GM23248 (cell line): ENCODE results near the gene DCAF6. TPM values are rescaled to one million over a fixed set of nuclear protein-coding genes. Genes with fewer than 3 reads are reported as not detected.

ENCODE experiments used
- DNase-seq: peaks from one replicate; pipeline ENCODE4 v3.0.0-alpha.2; 2015
- H2AFZ ChIP-seq: fragments of 200-600 bp; sonication (generic); 2 replicates; pipeline ENCODE4 v1.6.1; 2016; ENCODE audit warnings: antibody characterized with exemption
- H3F3A ChIP-seq: fragments of 200-600 bp; sonication (generic); 2 replicates; pipeline ENCODE4 v1.6.1; 2016; ENCODE audit warnings: mild to moderate bottlenecking, antibody characterized with exemption, mixed run types; ENCODE audit not compliant: insufficient read depth
- H3K27ac ChIP-seq: fragments of 200-600 bp; sonication (generic); 2 replicates; pipeline ENCODE4 v1.5.1; 2016; ENCODE audit warnings: mild to moderate bottlenecking
- H3K27me3 ChIP-seq: fragments of 200-600 bp; sonication (generic); replicated peaks from 2 replicates; pipeline ENCODE4 v1.6.1; 2016; ENCODE audit warnings: mild to moderate bottlenecking; ENCODE audit not compliant: insufficient read depth
- H3K36me3 ChIP-seq: fragments of 200-600 bp; sonication (generic); 2 replicates; pipeline ENCODE4 v1.6.1; 2016; ENCODE audit warnings: low read depth, mild to moderate bottlenecking
- H3K4me1 ChIP-seq: fragments of 200-600 bp; sonication (generic); 2 replicates; pipeline ENCODE4 v1.6.1; 2016; ENCODE audit warnings: mild to moderate bottlenecking; ENCODE audit not compliant: insufficient read depth
- H3K4me2 ChIP-seq: fragments of 200-600 bp; sonication (generic); one replicate; pipeline ENCODE4 v1.6.1; 2016; ENCODE audit warnings: mild to moderate bottlenecking; ENCODE audit not compliant: unreplicated experiment
- H3K4me3 ChIP-seq: fragments of 200-600 bp; sonication (generic); 2 replicates; pipeline ENCODE4 v1.5.1; 2016; ENCODE audit warnings: mild to moderate bottlenecking
- H3K79me2 ChIP-seq: fragments of 200-600 bp; sonication (generic); 2 replicates; pipeline ENCODE4 v1.6.1; 2016; ENCODE audit warnings: mild to moderate bottlenecking; ENCODE audit not compliant: insufficient read depth
- H3K9ac ChIP-seq: fragments of 200-600 bp; sonication (generic); 2 replicates; pipeline ENCODE4 v1.6.1; 2016; ENCODE audit warnings: mild to moderate bottlenecking
- H3K9me2 ChIP-seq: fragments of 200-600 bp; sonication (generic); 2 replicates; pipeline ENCODE4 v1.6.1; 2016; ENCODE audit warnings: mixed run types, mild to moderate bottlenecking, moderate library complexity; ENCODE audit not compliant: insufficient read depth
- H3K9me3 ChIP-seq: fragments of 200-600 bp; sonication (generic); one replicate; pipeline ENCODE4 v1.6.1; 2017; ENCODE audit warnings: low read depth
- H4K20me1 ChIP-seq: fragments of 200-600 bp; sonication (generic); 2 replicates; pipeline ENCODE4 v1.6.0; 2016; ENCODE audit not compliant: insufficient read depth
- EZH2 ChIP-seq: fragments of 200-600 bp; sonication (generic); IDR thresholded peaks from 2 replicates; pipeline ENCODE4 v1.6.1; 2018; ENCODE audit warnings: antibody characterized with exemption, mild to moderate bottlenecking; ENCODE audit not compliant: insufficient read depth, poor library complexity, severe bottlenecking
- EZH2phosphoT487 ChIP-seq: fragments of 200-600 bp; sonication (generic); IDR thresholded peaks from 2 replicates; pipeline ENCODE4 v1.6.1; 2018; ENCODE audit warnings: antibody characterized with exemption, moderate library complexity, mild to moderate bottlenecking, low read depth; ENCODE audit not compliant: insufficient read depth
- WGBS, 2 experiments: methylation state at CpG; one replicate each; pipeline ENCODE4 v1.1.6; 2015 to 2017; ENCODE audit warnings: low lambda C conversion rate in 2 of 2, low coverage in 1 of 2; ENCODE audit errors: missing lambda C conversion rate in 2 of 2; 5-methylcytosine and 5-hydroxymethylcytosine counted together
- in situ Hi-C: fragments of 300-500 bp; cut with MboI; formaldehyde crosslinking; loops from 2 replicates; pipeline ENCODE4 v1.15.0; 2020
- polyA plus RNA-seq: library from polyadenylated mRNA; unstranded; fragments of >200 nt; fragmentation: Nextera tagmentation; extraction: Ambion mirVana; gene quantifications from 2 replicates; pipeline ENCODE4 v1.2.1, GENCODE V29; 2016
- total RNA-seq: library from RNA; depleted of rRNA; stranded (reverse); fragments of >200 nt; shearing (Covaris generic); gene quantifications from 2 replicates; pipeline ENCODE4 v1.2.3, GENCODE V29; 2014

DCAF6 gene
- total and polyA plus RNA-seq, 2 experiments from 2014 or later, result 63.4 to 99.6 TPM

DNA sequence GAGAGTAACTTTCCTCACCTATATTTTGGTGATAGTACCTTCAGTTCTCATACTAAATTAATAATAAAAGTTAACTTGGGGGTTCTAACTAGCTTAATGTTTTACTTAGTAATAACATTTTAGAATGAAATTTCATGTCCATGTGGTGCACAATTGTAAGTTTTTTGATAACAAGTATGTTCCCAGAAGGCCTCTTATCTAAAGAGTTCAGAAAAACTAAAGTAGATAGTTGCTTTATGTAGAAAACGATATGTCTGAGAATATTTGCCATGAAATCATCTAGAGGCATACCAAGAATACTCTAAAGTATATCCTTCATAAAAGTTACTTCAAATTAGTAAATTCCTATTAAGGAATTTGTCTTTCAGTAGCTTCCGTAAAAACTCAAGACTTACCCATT is 12.4 kb upstream of the DCAF6 start:
- in situ Hi-C loops, result no loop called here
- WGBS, 2 experiments, result 80 to 87% methylated on average over 2 of the region's 2 CpGs
- H3K4me1 ChIP-seq, result peaks cover 18% of the 10 kb centered on the region

DNA sequence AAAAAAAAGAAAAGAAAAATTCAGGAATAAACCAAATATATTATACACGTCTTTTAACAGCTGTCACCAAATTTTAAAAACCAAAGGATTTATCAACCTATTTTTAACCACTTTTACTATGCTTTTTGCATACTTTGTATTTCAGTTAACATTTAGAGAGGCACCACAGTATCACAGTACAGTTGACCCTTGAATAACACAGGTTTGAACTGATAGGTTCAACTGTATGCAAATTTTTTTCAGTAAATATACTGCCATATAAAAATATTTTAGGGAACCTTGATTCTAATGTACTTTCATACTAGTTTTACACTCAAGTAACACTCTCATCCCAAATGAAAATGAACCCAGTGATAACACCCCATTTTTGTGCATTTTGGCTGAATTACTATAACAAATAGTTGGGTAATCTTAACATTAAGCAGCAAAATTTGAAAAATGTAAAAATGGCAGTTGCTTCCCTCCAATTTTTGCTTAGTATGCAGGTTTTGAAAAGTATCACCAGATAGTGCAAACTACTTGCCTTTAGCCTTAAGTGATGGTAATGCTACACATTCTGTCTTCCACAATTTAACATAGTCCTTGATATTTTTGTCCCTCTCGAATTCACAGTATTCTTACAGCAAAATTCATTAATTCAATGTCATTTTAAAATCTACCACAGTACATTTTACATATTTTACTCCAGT is 11.8 kb upstream of the DCAF6 start:
- Histone ChIP-seq H3K4me1 (peaks cover 18% of the 10 kb centered on the region), H3K9ac (no peak overlapping the region), H3F3A (0 out of 2 replicates have a peak, but pooled peaks cover 4% of the 10 kb centered on the region), H3K36me3 (no peaks in the 10 kb centered on the region; the same call in 1 of the 2 replicates), H3K9me2 (no peaks in the 10 kb centered on the region), H3K4me3 (no peak overlapping the region), H3K79me2 (peaks cover 92% of the 10 kb centered on the region), H3K4me2 (no peak overlapping the region), H4K20me1 (no peaks in the 10 kb centered on the region), H3K9me3 (no peaks in the 10 kb centered on the region), H2AFZ (no peak overlapping the region), H3K27me3 (no peaks in the 10 kb centered on the region), H3K27ac (no peak overlapping the region)
- no peak for TF ChIP-seq EZH2
- no peak for TF ChIP-seq EZH2phosphoT487
- DNase-seq, result no peak
- in situ Hi-C loops, result no loop called here
- whole genome bisulfite sequencing, 2 experiments, result 80 to 84% methylated on average over 2 of the region's 2 CpGs

More for the DNA sequence above, 12.4 kb upstream of the DCAF6 start:
- no peak for DNase-seq
- no peaks in the 10 kb centered on the region for H3K9me2 ChIP-seq
- H3K4me3 ChIP-seq, result no peak overlapping the region
- peaks cover 86% of the 10 kb centered on the region for H3K79me2 ChIP-seq
- H4K20me1 ChIP-seq, result no peaks in the 10 kb centered on the region
- no peak overlapping the region for H3K27ac ChIP-seq
- no peak overlapping the region for H2AFZ ChIP-seq
- 0 out of 2 replicates have a peak, but pooled peaks cover 4% of the 10 kb centered on the region for H3F3A ChIP-seq
- H3K36me3 ChIP-seq, result no peaks in the 10 kb centered on the region; the same call in 1 of the 2 replicates
- no peak overlapping the region for H3K9ac ChIP-seq
- no peaks in the 10 kb centered on the region for H3K27me3 ChIP-seq
- no peak overlapping the region for H3K4me2 ChIP-seq
- H3K9me3 ChIP-seq, result no peaks in the 10 kb centered on the region
- TF ChIP-seq EZH2phosphoT487 (no peak), EZH2 (no peak)

DNA sequence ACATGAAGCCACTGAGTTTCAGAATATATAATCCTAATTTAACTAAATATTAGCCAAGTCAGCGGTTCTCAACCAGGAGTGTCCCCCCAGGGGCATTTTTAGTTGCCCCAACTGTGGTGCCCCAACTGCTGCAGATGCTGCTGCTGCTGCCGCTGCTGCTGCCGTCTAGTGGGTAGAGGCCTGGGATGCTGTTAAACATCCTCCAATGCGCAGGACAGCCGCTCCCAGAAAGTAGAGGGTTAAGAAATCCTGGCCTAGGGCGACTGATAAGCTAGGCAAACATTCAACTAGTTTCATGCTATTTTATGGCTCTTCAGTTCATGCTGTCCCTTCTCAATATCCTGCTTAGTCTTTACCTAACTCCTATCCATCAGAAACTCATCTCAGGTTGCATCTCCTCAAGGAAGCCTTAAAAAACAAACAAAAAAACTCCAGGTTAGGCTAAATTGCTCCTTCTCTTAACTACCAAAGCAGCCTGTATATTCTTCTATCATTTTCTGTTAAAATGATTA is 9.9 kb upstream of the DCAF6 start:
- Histone ChIP-seq H3K36me3 (no peaks in the 10 kb centered on the region), H3K79me2 (peaks cover 92% of the 10 kb centered on the region), H3K4me2 (no peak overlapping the region), H3K4me1 (peaks cover 17% of the 10 kb centered on the region), H3K4me3 (no peak overlapping the region), H3K27ac (no peak overlapping the region), H3K27me3 (no peaks in the 10 kb centered on the region), H3K9me3 (no peaks in the 10 kb centered on the region), H4K20me1 (no peaks in the 10 kb centered on the region), H3F3A (0 out of 2 replicates have a peak, but pooled peaks cover 4% of the 10 kb centered on the region), H2AFZ (no peak overlapping the region), H3K9me2 (no peaks in the 10 kb centered on the region), H3K9ac (no peak overlapping the region)
- no peak for TF ChIP-seq EZH2
- no peak for TF ChIP-seq EZH2phosphoT487
- WGBS, 2 experiments, result 84 to 85% methylated on average over 6 of the region's 6 CpGs
- no peak for DNase-seq
- in situ Hi-C loops, result no loop called here

DNA sequence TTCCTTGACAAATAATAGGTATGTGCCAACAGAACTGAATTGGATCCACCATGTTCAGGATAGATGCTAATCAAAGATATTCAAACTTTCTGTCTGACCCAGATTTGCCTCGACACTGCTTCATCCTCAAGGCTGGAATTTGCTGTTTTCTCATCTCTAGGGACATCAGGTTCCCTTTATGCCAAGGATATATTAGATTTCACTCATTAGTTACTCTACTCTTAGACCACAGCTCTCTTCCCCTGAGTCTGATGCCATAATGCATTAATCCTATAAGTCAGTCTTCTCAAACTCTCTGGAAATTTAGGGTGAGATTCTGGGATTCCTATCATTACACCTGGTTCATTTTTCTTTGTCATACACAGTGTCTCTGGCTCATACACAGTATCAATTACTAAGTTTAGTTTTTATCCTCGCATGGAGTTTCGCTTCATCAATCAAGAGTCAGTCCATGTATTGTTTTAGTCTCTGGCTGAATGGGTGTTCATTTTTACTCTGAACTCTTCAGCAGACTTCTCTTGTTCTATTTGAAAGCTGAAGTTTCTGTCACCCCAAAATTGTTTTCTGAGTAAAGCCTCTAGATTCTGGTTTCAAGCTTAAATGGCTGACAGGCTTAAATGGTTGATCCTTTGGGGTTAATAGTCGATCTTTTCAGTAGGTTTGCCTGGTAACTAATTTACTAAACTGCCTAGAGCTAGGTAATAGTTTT is 9.3 kb upstream of the DCAF6 start:
- Histone ChIP-seq H4K20me1 (no peaks in the 10 kb centered on the region), H3K27me3 (no peaks in the 10 kb centered on the region), H3K27ac (no peak overlapping the region), H3F3A (0 out of 2 replicates have a peak, but pooled peaks cover 4% of the 10 kb centered on the region), H3K4me1 (peaks cover 15% of the 10 kb centered on the region), H3K4me2 (no peak overlapping the region), H3K9me2 (no peaks in the 10 kb centered on the region), H3K36me3 (no peaks in the 10 kb centered on the region), H2AFZ (no peak overlapping the region), H3K4me3 (no peak overlapping the region), H3K9ac (no peak overlapping the region), H3K79me2 (peaks cover 94% of the 10 kb centered on the region), H3K9me3 (no peaks in the 10 kb centered on the region)
- no peak for DNase-seq
- TF ChIP-seq EZH2 (no peak), EZH2phosphoT487 (no peak)
- in situ Hi-C loops, result no loop called here
- 84 to 89% methylated on average over 4 of the region's 4 CpGs for WGBS, 2 experiments
